T1000 (cell line): ENCODE results near the gene GPSM1.
"Not testable (repeated sequence)": the region's sequence is repeated elsewhere in the genome, so short reads cannot be mapped to it uniquely, and the experiment has no call there.

Experiments used
- DNase-seq: peaks from one replicate; lab custom pipeline; 2025; ENCODE audit warnings: mixed read lengths; lab: John Stamatoyannopoulos, UW

GPSM1 gene

DNA sequence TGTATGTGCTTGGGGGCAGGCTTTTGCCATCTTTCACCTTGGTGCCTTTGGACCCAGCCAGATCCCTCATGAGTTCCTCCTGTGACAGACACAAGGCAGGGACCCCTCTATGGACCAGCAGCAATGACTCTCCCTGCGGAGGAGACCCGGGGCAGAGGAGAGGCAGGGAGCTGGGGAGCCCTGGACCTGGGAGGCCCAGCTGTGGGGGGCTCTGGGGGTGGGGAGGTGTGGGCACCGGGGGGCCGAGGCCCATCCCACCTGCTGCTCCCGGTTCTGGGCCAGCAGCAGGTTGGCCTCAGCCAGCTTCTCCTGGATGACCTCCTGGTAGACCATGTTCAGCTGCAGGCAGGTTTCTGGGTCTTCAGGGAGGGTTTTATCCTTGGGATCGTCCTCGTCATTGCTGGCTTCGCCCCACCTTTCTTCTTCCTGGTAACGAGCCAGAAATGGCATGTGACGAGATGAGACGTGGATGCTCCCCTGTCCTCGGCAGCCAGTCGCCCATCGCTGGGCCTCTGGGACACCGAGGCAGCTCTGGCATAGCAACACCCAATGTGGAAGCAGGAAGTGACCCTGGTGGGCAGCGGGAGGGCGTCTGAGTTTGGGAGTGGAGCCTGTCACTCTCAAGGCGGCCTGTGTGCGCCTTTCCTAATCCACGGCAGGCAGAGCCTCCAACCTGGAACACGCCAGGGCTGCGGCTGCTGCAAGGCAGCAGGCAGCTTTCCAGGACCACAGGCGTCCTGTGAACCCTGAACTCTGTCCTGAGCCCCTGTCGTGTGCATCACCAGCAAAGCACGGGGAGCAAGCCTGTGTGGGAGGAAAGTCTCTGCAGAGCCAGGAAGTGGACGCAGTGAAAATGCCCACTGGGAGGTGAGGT, 68.2 kb downstream of the GPSM1 start:
- DNase-seq, result no peak

DNA sequence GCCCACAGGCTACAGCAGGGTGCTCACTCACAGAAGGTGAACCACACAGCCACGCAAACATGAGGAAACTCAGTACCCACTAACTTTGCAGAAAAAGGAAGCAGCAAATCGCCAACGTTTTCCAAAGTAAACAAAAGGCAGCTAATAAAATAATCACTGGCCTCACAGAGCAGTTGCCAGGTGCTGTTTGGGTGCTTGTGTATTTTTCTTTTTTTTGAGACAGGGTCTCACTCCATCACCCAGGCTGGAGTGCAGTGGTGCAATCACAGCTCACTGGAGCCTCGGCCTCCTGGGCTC, 68.8 kb downstream of the GPSM1 start:
- no peak for DNase-seq

GRCh38 chr9:136397643-136398042, 70.3 kb downstream of the GPSM1 start:
- DNase-seq, result no peak

DNA sequence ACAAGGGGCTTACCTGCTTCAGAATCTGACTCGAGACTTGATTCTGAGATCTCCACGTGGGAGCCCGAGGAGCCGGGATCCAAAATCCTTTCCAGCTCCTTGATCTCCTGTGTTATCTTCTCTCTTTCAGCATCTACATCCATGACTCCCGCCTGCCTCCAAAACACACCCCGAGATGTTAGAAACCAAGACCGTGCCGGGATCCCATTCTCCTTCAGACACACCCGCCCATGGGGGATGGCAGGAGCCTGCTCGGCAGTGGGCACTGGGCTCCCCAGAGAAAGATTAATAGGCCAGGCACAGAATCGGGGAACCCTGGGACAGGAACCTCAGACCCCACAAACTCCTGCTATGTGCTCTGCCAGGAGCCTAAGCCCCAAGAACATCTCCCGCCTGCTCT, 70.9 kb downstream of the GPSM1 start:
- no peak for DNase-seq

- DNase-seq, result no peak
Observed at GRCh38 chr9:136399176-136400037, 72.1 kb downstream of the GPSM1 start.

DNA sequence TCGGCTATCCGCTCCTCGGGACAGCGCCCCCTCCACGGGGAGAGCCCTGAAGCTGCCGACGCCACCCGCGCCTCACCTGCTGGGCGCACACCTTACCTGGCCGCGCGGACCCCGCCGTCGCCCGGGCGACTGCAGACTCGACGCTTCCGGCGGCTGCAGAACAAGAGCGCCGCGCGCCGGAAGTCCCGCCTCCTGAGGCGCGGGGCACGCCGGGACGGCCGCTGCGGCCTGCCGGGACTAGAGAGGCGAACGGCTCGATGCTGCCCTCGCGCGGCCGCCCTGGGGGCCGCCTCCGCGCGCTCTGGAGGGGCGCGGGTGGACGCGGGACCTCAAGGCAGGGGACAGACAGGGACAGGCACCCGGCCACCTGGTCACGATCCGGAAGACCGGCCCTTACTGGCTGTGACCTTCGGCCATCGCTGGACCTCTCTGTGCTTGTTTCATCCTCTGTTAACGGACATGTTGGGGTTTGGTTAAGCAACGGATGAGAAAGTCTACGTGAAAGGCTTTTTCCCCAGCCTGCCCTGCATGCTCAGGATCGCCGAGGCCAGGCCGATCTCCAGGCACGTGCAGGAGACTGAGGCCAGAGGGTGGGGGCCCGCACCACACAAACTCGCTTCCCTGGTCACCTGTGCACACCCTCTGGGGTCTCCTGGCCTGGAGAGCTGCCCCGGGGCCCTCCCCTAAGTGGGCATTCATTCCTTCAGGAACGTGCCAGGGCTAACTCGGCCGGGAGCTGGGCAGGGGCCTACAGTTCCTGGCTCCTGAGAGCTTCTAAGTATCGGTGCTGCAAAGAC, 72.9 kb downstream of the GPSM1 start, which contains the start of gene SNAPC4:
SNAPC4 (minus strand) TSS at position 133 of the 797 bp plus-strand sequence. CDS start 1,742 bp downstream, outside the sequence.
- peak; percentile 66 for DNase-seq

- DNase-seq, result no peak
Observed at GRCh38 chr9:136401173-136401922, 74.0 kb downstream of the GPSM1 start.

GRCh38 chr9:136402067-136402466, 74.7 kb downstream of the GPSM1 start:
- no peak for DNase-seq

DNA sequence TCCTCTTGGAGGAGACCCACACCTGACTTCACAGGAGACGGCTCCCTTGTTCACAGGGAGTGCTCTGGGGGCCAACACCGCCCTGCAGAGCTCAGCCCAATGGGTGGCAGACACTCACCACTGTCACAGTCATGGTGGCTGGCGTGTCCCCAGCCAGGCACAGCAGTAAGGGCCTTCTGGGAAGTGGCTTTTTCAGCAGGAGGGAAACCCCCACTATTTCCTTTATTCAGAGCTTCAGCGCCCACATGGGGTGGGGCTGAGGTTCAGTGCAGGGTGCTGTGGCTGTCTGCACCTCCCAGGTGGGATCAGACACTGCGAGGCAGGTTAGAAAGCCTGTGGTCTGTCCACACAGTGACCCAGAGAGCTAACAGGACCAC, 76.2 kb downstream of the GPSM1 start:
- DNase-seq, result no peak

DNA sequence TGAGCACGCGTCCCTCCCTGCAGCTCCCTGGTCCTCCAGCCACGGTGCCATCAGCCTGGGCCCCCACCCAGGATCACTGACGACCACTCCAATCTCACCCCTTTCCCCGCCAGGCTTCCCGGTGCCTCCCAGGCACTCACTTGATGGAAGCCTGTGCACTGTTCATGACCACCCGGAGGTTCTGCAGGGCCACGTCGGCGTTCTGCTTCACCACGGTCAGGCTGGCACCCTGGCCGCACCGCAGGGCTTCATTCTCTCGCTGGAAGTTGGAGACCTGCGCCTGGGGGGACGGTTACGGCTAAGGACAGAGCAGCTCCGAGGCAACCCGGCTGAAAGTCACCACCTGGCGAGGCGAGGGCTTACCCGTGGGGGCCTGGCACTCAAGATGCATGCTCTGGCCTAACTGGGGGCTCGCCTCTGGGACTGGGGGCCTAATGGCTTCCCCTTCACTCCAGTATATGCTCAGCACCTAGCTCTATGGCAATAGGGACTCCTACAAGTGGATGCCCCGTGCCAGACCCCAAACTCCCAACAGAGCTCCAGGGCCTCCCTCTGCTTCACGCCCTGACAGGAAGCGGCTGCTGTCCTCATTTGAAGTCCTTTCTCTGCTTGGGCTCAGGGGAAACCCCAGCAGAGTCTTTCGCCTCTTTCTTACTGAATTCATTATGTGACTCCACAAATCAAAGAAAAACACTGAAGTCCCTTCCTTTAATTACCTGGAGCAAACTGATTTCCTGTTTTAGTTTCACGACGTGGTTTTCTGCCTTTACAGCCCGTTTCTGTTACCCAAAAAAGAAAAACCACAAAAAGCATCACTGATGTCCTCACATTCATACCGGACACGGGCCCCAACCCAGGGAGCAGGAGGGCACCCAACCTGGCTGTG, 76.8 kb downstream of the GPSM1 start:
- no peak for DNase-seq

DNA sequence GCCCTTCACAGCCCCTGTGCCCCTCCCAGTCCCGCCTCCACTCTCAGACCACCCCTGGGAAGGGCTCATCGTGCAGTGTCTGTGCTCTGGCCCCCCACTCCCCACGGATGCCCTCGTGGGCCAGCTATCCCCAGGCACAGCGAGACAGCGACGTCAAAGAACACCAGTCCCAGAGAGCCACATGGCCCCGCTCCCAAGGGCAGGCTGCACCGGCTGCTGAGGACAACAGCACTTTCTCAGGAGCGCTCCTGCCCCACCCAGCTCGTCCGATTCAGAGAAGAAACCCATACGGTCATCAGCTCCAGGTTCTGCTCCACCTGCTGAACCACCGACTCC, 77.4 kb downstream of the GPSM1 start:
- no peak for DNase-seq

DNA sequence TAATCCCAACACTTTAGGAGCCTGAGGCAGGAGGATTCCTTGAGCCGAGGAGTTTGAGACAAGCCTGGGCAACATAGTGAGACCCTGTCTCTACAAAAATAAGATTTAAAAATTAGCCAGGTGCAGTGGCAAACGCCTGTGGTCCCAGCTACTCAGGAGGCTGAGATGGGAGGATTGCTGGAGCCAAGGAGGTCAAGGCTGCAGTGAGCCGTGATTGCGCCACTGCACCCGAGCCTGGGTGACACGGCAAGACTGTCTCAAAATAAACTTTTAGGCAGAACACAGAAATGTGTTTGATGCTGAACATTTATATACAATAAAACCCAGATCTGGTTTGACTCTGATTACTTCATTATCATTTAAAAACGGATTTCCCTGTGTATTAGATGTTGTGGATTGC, 78.1 kb downstream of the GPSM1 start:
- DNase-seq, result no peak

GRCh38 chr9:136405904-136406303, 78.6 kb downstream of the GPSM1 start:
- not testable (repeated sequence) for DNase-seq

- not testable (repeated sequence) for DNase-seq
Observed at GRCh38 chr9:136407061-136407460, 79.7 kb downstream of the GPSM1 start.

GRCh38 chr9:136407911-136408310, 80.6 kb downstream of the GPSM1 start:
- no peak for DNase-seq
